Esophagus muscularis mucosa (tissue), 3 donors: ENCODE data around the gene DIPK1B.

Experiments
- POLR2A ChIP-seq: fragments of 450-650 bp; IDR thresholded peaks from one replicate; pipeline ENCODE4 v1.6.1; 2017; ENCODE audit warnings: antibody characterized with exemption, moderate library complexity, mild to moderate bottlenecking, low read depth
- POLR2AphosphoS5 ChIP-seq, 2 donors: sonication (generic); formaldehyde crosslinking; IDR thresholded peaks; one replicate each; pipeline ENCODE4 v1.6.1; 2017; ENCODE audit warnings: antibody characterized with exemption in 2 of 2
- TF ChIP-seq, protein P1 (sequence below), 3 experiments: fragments of 200-600 bp in 2 of 3; fragments of 450-650 bp in 1 of 3; sonication (generic) in 2 of 3; IDR thresholded peaks; one replicate each; pipeline ENCODE4 v1.5.1; 2017 to 2019; ENCODE audit warnings: antibody characterized with exemption in 3 of 3, mild to moderate bottlenecking in 2 of 3, moderate library complexity in 1 of 3

DNA sequence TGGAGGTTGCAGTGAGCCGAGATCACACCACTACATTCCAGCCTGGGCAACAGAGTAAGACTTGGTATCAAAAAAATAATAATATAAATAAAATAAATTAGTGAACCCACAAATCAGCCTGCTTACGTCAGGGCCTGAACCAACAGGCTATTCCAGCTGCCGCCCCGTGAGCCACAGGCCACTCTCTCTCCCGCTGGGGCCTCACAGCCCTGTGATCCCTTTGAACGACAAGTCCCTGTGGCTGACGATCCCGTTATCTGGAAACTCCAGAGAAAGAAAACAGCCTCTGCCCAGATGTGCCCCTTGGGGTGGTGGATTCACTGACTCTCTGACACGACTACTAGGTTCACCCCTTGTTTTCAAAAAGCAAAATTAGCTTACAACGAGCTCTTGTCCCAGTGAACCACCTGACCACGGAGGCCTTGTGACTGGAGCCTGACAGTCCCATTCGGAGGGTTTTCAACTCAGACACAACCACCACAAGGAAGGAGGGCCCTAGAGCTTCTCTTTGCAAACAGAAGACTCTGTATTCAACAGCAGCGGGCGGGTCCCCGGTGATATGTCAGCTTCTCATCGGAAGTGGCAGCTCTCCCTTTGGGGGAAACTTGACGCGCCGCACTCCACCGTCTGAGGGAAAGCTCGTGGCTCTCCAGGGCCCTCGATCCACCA is 4.4 kb upstream of the DIPK1B start:
- TF ChIP-seq, protein P1, sequence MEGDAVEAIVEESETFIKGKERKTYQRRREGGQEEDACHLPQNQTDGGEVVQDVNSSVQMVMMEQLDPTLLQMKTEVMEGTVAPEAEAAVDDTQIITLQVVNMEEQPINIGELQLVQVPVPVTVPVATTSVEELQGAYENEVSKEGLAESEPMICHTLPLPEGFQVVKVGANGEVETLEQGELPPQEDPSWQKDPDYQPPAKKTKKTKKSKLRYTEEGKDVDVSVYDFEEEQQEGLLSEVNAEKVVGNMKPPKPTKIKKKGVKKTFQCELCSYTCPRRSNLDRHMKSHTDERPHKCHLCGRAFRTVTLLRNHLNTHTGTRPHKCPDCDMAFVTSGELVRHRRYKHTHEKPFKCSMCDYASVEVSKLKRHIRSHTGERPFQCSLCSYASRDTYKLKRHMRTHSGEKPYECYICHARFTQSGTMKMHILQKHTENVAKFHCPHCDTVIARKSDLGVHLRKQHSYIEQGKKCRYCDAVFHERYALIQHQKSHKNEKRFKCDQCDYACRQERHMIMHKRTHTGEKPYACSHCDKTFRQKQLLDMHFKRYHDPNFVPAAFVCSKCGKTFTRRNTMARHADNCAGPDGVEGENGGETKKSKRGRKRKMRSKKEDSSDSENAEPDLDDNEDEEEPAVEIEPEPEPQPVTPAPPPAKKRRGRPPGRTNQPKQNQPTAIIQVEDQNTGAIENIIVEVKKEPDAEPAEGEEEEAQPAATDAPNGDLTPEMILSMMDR (IDR thresholded peaks at IDR 0.05) = no peak
- TF ChIP-seq POLR2A (no peak), POLR2AphosphoS5 (IDR thresholded peaks at IDR 0.05) (no peak)
